Loucy (cell line): ENCODE data around the gene TMTC1.

Experiments used
- CTCF ChIP-seq: fragments of 200-600 bp; sonication (generic); conservative IDR thresholded peaks from 2 replicates; pipeline ENCODE4 v1.5.1; 2014; ENCODE audit warnings: mild to moderate bottlenecking, antibody characterized with exemption, low read length
- EZH2phosphoT487 ChIP-seq: fragments of 200-600 bp; IDR thresholded peaks from 2 replicates; pipeline ENCODE4 v1.6.1; 2018; ENCODE audit warnings: antibody characterized with exemption, mild to moderate bottlenecking, moderate library complexity, borderline replicate concordance

- TF ChIP-seq CTCF: no peak
- no peak for TF ChIP-seq EZH2phosphoT487
These were observed 64.4 kb downstream of the TMTC1 start for GRCh38 chr12:29719381-29719780.
